OCI-LY7 (cell line): ENCODE data around the gene TTC31. TPM values are rescaled to one million over a fixed set of nuclear protein-coding genes. Genes with fewer than 3 reads are reported as not detected.

Experiments
- BruUV-seq: library from RNA; stranded (reverse); fragments of 400-500 nt; replicated peaks from 2 replicates; lab custom pipeline; 2021; lab: Mats Ljungman, UMichigan
- CTCF ChIA-PET: fragments of 300-600 bp; sonication (Branson Sonifier 250); formaldehyde crosslinking; loops from one replicate; lab custom pipeline; 2022; ENCODE audit warnings: antibody characterized with exemption; ENCODE audit not compliant: unreplicated experiment; lab: Charles Lee
- POLR2A ChIA-PET: fragments of 300-600 bp; sonication (Branson Sonifier 250); formaldehyde crosslinking; loops from one replicate; lab custom pipeline; 2022; ENCODE audit warnings: antibody characterized with exemption; lab: Charles Lee
- DNase-seq: peaks from one replicate; pipeline ENCODE4 v3.0.0-alpha.2; 2015; ENCODE audit warnings: low spot score
- H2AFZ ChIP-seq: fragments of 200-600 bp; sonication (generic), shearing (Covaris generic); 2 replicates; pipeline ENCODE4 v1.6.1; 2014; ENCODE audit warnings: mild to moderate bottlenecking, antibody characterized with exemption, low read length, moderate library complexity
- H3K27ac ChIP-seq: fragments of 200-600 bp; sonication (generic); 2 replicates; pipeline ENCODE4 v1.5.1; 2014; ENCODE audit warnings: mixed run types, low read depth, mild to moderate bottlenecking, moderate library complexity, low read length, inconsistent platforms; ENCODE audit not compliant: poor library complexity, severe bottlenecking
- H3K36me3 ChIP-seq: fragments of 200-600 bp; sonication (generic); 2 replicates; pipeline ENCODE4 v1.6.1; 2014; ENCODE audit warnings: mild to moderate bottlenecking, antibody characterized with exemption, low read length, moderate library complexity, mixed read lengths; ENCODE audit not compliant: insufficient read depth
- H3K4me1 ChIP-seq: fragments of 200-600 bp; sonication (generic); 2 replicates; pipeline ENCODE4 v1.5.1; 2014; ENCODE audit warnings: mild to moderate bottlenecking, low read length; ENCODE audit not compliant: insufficient read depth, poor library complexity, severe bottlenecking
- H3K4me2 ChIP-seq: fragments of 200-600 bp; sonication (generic); 2 replicates; pipeline ENCODE4 v1.6.1; 2014; ENCODE audit warnings: mild to moderate bottlenecking, low read length
- H3K4me3 ChIP-seq: fragments of 200-600 bp; sonication (generic); 2 replicates; pipeline ENCODE4 v1.5.1; 2014; ENCODE audit warnings: mild to moderate bottlenecking, low read depth, low read length; ENCODE audit not compliant: poor library complexity, severe bottlenecking
- H3K79me2 ChIP-seq: fragments of 200-600 bp; sonication (generic); 2 replicates; pipeline ENCODE4 v1.6.1; 2016; ENCODE audit warnings: low read depth, mild to moderate bottlenecking, low read length, moderate library complexity, mixed read lengths; ENCODE audit not compliant: insufficient read depth
- H3K9me2 ChIP-seq: fragments of 200-600 bp; sonication (generic); 2 replicates; pipeline ENCODE4 v1.6.1; 2016; ENCODE audit warnings: mild to moderate bottlenecking, low read length, mixed read lengths; ENCODE audit not compliant: insufficient read depth
- H3K9me3 ChIP-seq: fragments of 200-600 bp; sonication (generic); 2 replicates; pipeline ENCODE4 v1.6.1; 2014; ENCODE audit warnings: mild to moderate bottlenecking, mixed run types, low read length, mixed read lengths
- H4K20me1 ChIP-seq: fragments of 200-600 bp; sonication (generic); 2 replicates; pipeline ENCODE4 v1.6.1; 2014; ENCODE audit warnings: mild to moderate bottlenecking, antibody characterized with exemption, low read length, moderate library complexity, mixed read lengths; ENCODE audit not compliant: insufficient read depth
- CTCF ChIP-seq: fragments of 200-600 bp; sonication (generic); conservative IDR thresholded peaks from 2 replicates; pipeline ENCODE4 v1.5.1; 2014; ENCODE audit warnings: mild to moderate bottlenecking, antibody characterized with exemption, low read length, moderate library complexity, mixed read lengths
- EZH2phosphoT487 ChIP-seq: fragments of 200-600 bp; sonication (generic); IDR thresholded peaks from 2 replicates; pipeline ENCODE4 v1.6.1; 2018; ENCODE audit warnings: low read depth, borderline replicate concordance, mild to moderate bottlenecking, mixed run types, antibody characterized with exemption, low read length, moderate library complexity, mixed read lengths
- intact Hi-C: fragments of 100-400 bp; cut with micrococcal nuclease; formaldehyde crosslinking; loops from one replicate; pipeline ENCODE4 v1.10.0; 2022; ENCODE audit not compliant: unreplicated experiment
- total RNA-seq, 2 experiments: library from RNA; depleted of rRNA in 1 of 2; stranded (reverse); fragments of >200 nt in 1 of 2; shearing (Covaris generic) in 1 of 2; gene quantifications; 2 replicates each; pipeline ENCODE4 v1.2.3, GENCODE V29; 2014 to 2022

TTC31 gene
- total RNA-seq, 2 experiments from 2014 or later = 31.5 to 34.6 TPM

- H3K27ac ChIP-seq = no peak overlapping the region
- intact Hi-C loops = no loop called here
- ChIA-PET POLR2A (no interaction called here), CTCF (no interaction called here)
- no peaks in the 10 kb centered on the region for H3K9me2 ChIP-seq
- no peak for TF ChIP-seq EZH2phosphoT487
- no peak for TF ChIP-seq CTCF
- BruUV-seq = no TSS peak
- H4K20me1 ChIP-seq = peaks cover 5% of the 10 kb centered on the region; the same call in 1 of the 2 replicates
- no peak overlapping the region for H3K4me2 ChIP-seq
- no peaks in the 10 kb centered on the region for H3K9me3 ChIP-seq
- no peak overlapping the region for H2AFZ ChIP-seq
- no peak overlapping the region for H3K4me3 ChIP-seq
- peaks cover 18% of the 10 kb centered on the region for H3K4me1 ChIP-seq
- peaks cover 23% of the 10 kb centered on the region for H3K79me2 ChIP-seq
- DNase-seq = no peak
- H3K36me3 ChIP-seq = peaks cover 41% of the 10 kb centered on the region
Observed at GRCh38 chr2:74524005-74524404, 41.1 kb downstream of the TTC31 start.

GRCh38 chr2:74524955-74525716 lies 42.3 kb downstream of the TTC31 start:
- Histone ChIP-seq H3K4me3 (no peak overlapping the region), H3K79me2 (peaks cover 28% of the 10 kb centered on the region), H3K9me2 (no peaks in the 10 kb centered on the region), H3K4me1 (peaks cover 18% of the 10 kb centered on the region), H3K4me2 (no peak overlapping the region), H3K9me3 (no peaks in the 10 kb centered on the region), H3K36me3 (peaks cover 43% of the 10 kb centered on the region), H4K20me1 (peaks cover 5% of the 10 kb centered on the region; the same call in 1 of the 2 replicates), H2AFZ (no peak overlapping the region), H3K27ac (no peak overlapping the region)
- ChIA-PET CTCF (no interaction called here), POLR2A (interaction anchor here (0.6 kb wide), 1 partner anchor 16 kb away, joined by 3 read pairs; no protein-coding TSS in a partner anchor)
- TF ChIP-seq EZH2phosphoT487 (no peak), CTCF (no peak)
- BruUV-seq = no TSS peak
- intact Hi-C loops = no loop called here
- no peak for DNase-seq
